HepG2 (cell line): ENCODE results near the gene FBXO11. TPM values are rescaled to one million over a fixed set of nuclear protein-coding genes. Genes with fewer than 3 reads are reported as not detected.
A peak's percentile ranks its signal among the peaks of the same experiment; 100 is the strongest.

Experiments
- ARID2 ChIP-seq: sonication (generic); formaldehyde crosslinking; IDR thresholded peaks from 2 replicates; pipeline ENCODE4 v1.8.1; 2022; ENCODE audit warnings: mild to moderate bottlenecking, missing genetic modification reagents, borderline replicate concordance
- CC2D1A ChIP-seq: sonication (generic); formaldehyde crosslinking; IDR thresholded peaks from 2 replicates; pipeline ENCODE4 v1.8.1; 2023; ENCODE audit warnings: mild to moderate bottlenecking, missing genetic modification reagents
- JDP2 ChIP-seq: sonication (generic); formaldehyde crosslinking; IDR thresholded peaks from 2 replicates; pipeline ENCODE4 v1.8.1; 2022; ENCODE audit warnings: missing genetic modification reagents, borderline replicate concordance
- NKX3-1 ChIP-seq: sonication (generic); formaldehyde crosslinking; IDR thresholded peaks from 2 replicates; pipeline ENCODE4 v1.5.0; 2020; ENCODE audit warnings: missing genetic modification reagents
- RFXAP ChIP-seq: sonication (generic); formaldehyde crosslinking; IDR thresholded peaks from 2 replicates; pipeline ENCODE4 v1.4.0; 2020; ENCODE audit warnings: missing genetic modification reagents, borderline replicate concordance
- SIX1 ChIP-seq: sonication (generic); formaldehyde crosslinking; IDR thresholded peaks from 2 replicates; pipeline ENCODE4 v1.4.0; 2020; ENCODE audit warnings: missing genetic modification reagents, borderline replicate concordance
- TFAP4 ChIP-seq: sonication (generic); IDR thresholded peaks from 2 replicates; pipeline ENCODE4 v1.6.1; 2016; ENCODE audit warnings: low read depth, borderline replicate concordance
- ZBTB3 ChIP-seq: sonication (generic); formaldehyde crosslinking; IDR thresholded peaks from 2 replicates; pipeline ENCODE4 v1.4.0; 2020; ENCODE audit warnings: low read depth, mild to moderate bottlenecking, moderate library complexity, missing genetic modification reagents, borderline replicate concordance
- ZNF350 ChIP-seq: sonication (generic); formaldehyde crosslinking; IDR thresholded peaks from 2 replicates; pipeline ENCODE4 v1.4.0; 2020; ENCODE audit warnings: mild to moderate bottlenecking, low read depth, missing genetic modification reagents, borderline replicate concordance
- ZNF512 ChIP-seq: sonication (generic); formaldehyde crosslinking; IDR thresholded peaks from 2 replicates; pipeline ENCODE4 v1.4.0; 2020; ENCODE audit warnings: mild to moderate bottlenecking, missing genetic modification reagents
- ZNF589 ChIP-seq: sonication (generic); formaldehyde crosslinking; conservative IDR thresholded peaks from 2 replicates; pipeline ENCODE4 v1.8.0; 2022; ENCODE audit warnings: mild to moderate bottlenecking, moderate library complexity, missing genetic modification reagents
- ZNF607 ChIP-seq: sonication (generic); formaldehyde crosslinking; IDR thresholded peaks from 2 replicates; pipeline ENCODE4 v1.5.1; 2020; ENCODE audit warnings: missing genetic modification reagents, mild to moderate bottlenecking, borderline replicate concordance
- ZNF646 ChIP-seq: sonication (generic); formaldehyde crosslinking; IDR thresholded peaks from 2 replicates; pipeline ENCODE4 v1.9.0; 2021; ENCODE audit warnings: mild to moderate bottlenecking, missing genetic modification reagents
- ZNF703 ChIP-seq: sonication (generic); formaldehyde crosslinking; IDR thresholded peaks from 2 replicates; pipeline ENCODE4 v1.5.1; 2020; ENCODE audit warnings: missing genetic modification reagents, mild to moderate bottlenecking, moderate library complexity, borderline replicate concordance
- ZNF780A ChIP-seq: sonication (generic); formaldehyde crosslinking; IDR thresholded peaks from 2 replicates; pipeline ENCODE4 v1.8.0; 2022; ENCODE audit warnings: mild to moderate bottlenecking, missing genetic modification reagents, moderate library complexity
- polyA plus RNA-seq, 8 experiments: library from polyadenylated mRNA; depleted of rRNA in 3 of 8; stranded (reverse) in 7 of 8; unstranded in 1 of 8; fragments of >200 nt; fragmentation: Illumina TruSeq in 4 of 8; extraction: Trizol in 4 of 8; gene quantifications; 2 replicates each; pipeline versions ENCODE4 v1.2.1 to v1.2.3, GENCODE V29; 2011 to 2016; ENCODE audit warnings: low read depth in 4 of 8, missing spikeins in 1 of 8, mixed read lengths in 1 of 8; ENCODE audit not compliant: insufficient read depth in 1 of 8
- total RNA-seq, 5 experiments: library from RNA; depleted of rRNA; stranded (reverse); fragments of >200 nt; fragmentation: Illumina TruSeq; extraction: Trizol; gene quantifications; 2 replicates each; pipeline ENCODE4 v1.2.3, GENCODE V29; 2016; ENCODE audit warnings: low read depth in 1 of 5
- TF ChIP-seq, protein P1 (sequence below): IDR thresholded peaks from 2 replicates; pipeline ENCODE4 v1.6.1; 2016
- TF ChIP-seq, protein P2 (sequence below): conservative IDR thresholded peaks from 2 replicates; pipeline ENCODE4 v1.6.1; 2018; ENCODE audit warnings: missing genetic modification reagents

The FBXO11 gene
- total and polyA plus RNA-seq, 2 of the 13 experiments (the other 11 are each of a cell fraction or from before 2014, with no cell fraction given), result 27.9 to 47.6 TPM

DNA sequence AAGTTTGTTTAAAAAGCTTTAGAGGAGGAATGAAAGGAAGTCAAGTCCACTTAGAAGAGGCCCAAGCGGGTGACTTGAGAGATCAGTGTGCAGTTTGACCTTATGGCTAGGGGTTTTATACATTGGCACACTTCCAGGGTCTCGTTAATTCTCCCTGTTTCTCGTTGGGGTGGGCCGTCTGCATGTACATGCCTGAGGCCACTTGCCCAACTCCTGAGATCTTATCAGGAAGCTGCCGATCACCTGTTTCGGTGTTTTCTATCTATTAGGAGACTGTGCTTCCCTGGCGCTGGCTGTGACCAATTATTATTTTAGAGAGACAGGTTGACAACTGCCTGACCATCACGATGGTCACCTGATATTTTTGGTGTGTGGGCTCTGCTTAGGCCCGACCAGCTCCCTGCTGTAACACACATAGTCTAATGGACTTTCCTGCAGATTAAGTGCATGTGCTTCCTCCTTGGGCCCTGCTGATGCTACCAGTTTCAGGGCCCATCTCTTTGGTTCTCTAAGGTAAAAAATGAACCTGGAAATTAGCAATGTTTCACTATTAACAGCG lies 154.4 kb downstream of the FBXO11 start (continued):
- TF ChIP-seq ZNF646 (CRISPR knock-in tag) (0 out of 2 replicates have a peak, but pooled peaks have one; percentile 9), ZNF512 (CRISPR knock-in tag) (no peak), ZBTB3 (no peak), SIX1 (CRISPR knock-in tag) (no peak), RFXAP (CRISPR knock-in tag) (no peak), NKX3-1 (CRISPR knock-in tag) (no peak), ZNF703 (CRISPR knock-in tag) (no peak), CC2D1A (CRISPR knock-in tag) (no peak), TFAP4 (peak; percentile 55; the same call in 1 of the 2 replicates), ZNF780A (CRISPR knock-in tag) (no peak), ZNF607 (CRISPR knock-in tag) (0 out of 2 replicates have a peak, but pooled peaks have one; percentile 61), ARID2 (CRISPR knock-in tag) (0 out of 2 replicates have a peak, but pooled peaks have one; percentile 38), ZNF589 (CRISPR knock-in tag) (no peak), JDP2 (CRISPR knock-in tag) (no peak), ZNF350 (CRISPR knock-in tag) (peak; percentile 26; the same call in 1 of the 2 replicates)
- TF ChIP-seq, protein P1, sequence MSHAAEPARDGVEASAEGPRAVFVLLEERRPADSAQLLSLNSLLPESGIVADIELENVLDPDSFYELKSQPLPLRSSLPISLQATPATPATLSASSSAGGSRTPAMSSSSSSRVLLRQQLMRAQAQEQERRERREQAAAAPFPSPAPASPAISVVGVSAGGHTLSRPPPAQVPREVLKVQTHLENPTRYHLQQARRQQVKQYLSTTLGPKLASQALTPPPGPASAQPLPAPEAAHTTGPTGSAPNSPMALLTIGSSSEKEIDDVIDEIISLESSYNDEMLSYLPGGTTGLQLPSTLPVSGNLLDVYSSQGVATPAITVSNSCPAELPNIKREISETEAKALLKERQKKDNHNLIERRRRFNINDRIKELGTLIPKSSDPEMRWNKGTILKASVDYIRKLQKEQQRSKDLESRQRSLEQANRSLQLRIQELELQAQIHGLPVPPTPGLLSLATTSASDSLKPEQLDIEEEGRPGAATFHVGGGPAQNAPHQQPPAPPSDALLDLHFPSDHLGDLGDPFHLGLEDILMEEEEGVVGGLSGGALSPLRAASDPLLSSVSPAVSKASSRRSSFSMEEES, result no peak
- TF ChIP-seq, protein P2, sequence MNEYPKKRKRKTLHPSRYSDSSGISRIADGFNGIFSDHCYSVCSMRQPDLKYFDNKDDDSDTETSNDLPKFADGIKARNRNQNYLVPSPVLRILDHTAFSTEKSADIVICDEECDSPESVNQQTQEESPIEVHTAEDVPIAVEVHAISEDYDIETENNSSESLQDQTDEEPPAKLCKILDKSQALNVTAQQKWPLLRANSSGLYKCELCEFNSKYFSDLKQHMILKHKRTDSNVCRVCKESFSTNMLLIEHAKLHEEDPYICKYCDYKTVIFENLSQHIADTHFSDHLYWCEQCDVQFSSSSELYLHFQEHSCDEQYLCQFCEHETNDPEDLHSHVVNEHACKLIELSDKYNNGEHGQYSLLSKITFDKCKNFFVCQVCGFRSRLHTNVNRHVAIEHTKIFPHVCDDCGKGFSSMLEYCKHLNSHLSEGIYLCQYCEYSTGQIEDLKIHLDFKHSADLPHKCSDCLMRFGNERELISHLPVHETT (CRISPR knock-in tag), result no peak
